GM18868 (cell line): ENCODE results near the gene CFAP73.

Experiments
- ATAC-seq: cut with Tn5 transposase; IDR thresholded peaks from one replicate; pipeline ENCODE4 v1.9.1; 2021; ENCODE audit warnings: mild to moderate bottlenecking, moderate library complexity; ENCODE audit not compliant: unreplicated experiment

CFAP73 gene

GRCh38 chr12:113119980-113120669, 29.4 kb upstream of the CFAP73 start:
- ATAC-seq = no peak

DNA sequence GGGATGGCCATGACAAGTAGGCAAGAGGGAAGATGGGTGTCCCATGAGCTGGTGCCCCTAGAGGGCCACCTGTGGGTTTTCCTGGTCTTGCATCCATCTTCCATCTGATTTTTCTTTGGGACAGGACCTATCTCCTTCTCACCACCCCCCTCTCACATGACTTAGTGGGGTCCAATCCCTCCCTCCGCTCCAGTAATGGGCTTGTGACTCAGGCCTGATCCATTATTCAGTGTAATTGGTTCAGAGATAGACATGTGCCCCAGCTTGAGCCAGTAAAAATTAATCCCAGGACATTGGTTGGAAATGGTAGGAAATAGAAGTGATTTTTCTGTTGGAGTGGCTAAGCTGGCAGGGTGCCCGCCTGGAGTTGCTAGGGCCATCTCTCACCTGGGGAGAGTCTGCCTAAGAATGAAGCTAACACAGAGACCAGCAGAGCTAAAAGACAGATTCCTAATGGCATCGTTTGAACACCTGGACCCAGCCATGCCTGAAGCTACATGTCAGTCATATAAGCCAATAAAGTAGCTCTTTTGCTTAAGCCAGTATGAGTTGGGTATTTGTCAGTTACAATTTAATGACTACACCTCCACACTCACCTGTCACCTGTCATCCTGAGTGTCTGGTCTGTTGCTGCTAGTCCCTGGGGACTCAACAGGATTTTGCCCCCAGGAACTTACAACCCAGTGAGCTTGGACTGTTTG, 28.7 kb upstream of the CFAP73 start:
- no peak for ATAC-seq

DNA sequence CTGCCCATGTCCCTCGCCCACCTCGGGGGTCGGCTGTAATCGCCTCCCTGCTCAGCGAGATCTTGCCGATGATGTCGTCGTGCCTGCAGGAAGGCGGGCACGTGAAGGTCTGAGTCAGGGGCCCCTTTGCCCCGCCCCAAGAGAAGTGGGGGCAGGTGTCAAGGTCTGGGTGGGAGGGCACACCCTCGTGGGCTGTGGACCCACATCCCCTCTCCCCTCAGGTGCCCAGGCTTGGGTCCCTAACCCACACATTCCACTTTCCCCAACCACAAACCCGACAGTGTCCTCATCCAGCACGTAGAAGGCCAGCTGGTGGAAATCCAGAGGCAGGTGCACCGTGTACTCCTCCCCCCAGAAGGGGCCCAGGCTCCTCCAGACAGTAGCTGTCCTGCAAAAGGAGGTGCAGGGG, 21.7 kb upstream of the CFAP73 start:
- no peak for ATAC-seq

- ATAC-seq = no peak
These were observed 20.5 kb upstream of the CFAP73 start for GRCh38 chr12:113128802-113129663.

DNA sequence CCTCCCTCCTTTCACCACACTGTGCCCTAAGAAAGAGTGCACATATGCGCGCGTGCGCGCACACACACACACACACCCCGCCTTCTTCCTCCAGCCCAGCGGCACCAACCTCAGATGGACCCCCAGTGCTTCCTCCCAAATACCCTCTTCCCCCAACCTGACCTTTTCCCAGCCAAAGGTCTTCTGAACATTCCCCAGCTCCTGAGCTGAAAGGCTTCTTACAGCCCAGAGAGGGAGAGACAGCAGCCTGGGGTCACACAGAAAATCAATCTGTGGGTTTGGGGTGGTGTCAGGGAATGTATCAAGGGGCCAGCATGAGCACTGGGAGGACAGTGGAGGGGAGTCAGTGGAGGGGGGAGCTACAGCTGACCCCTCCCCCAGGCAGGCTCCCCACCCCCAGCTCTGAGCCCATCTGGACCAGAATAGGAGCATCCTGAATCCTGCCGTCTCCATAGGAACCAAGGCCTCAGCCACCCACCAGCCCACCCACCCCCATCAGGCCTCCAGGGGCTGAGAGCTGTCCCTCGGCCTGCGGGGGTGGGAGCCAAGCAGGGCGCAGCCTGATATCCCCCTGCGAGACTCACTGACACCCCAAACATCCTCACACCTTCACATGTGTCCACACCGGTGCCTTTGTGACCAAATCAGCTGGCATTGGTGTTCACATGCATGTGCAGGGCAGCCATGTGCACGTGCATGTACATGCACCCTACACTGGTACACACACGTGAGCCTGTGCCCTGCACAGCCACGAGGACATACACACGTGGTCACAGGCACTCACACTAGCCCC, 19.7 kb upstream of the CFAP73 start:
- no peak for ATAC-seq

GRCh38 chr12:113130457-113131135, 18.9 kb upstream of the CFAP73 start:
- ATAC-seq = no peak

- ATAC-seq = no peak
These were observed 18.0 kb upstream of the CFAP73 start for GRCh38 chr12:113131556-113131955.

- ATAC-seq = no peak
These were observed 16.5 kb upstream of the CFAP73 start for GRCh38 chr12:113133036-113133435.

- ATAC-seq = no peak
These were observed 15.9 kb upstream of the CFAP73 start for GRCh38 chr12:113133666-113134065.

- no peak for ATAC-seq
These were observed 15.5 kb upstream of the CFAP73 start for GRCh38 chr12:113134071-113134470.

- ATAC-seq = no peak
These were observed 15.0 kb upstream of the CFAP73 start for GRCh38 chr12:113134521-113134951.

DNA sequence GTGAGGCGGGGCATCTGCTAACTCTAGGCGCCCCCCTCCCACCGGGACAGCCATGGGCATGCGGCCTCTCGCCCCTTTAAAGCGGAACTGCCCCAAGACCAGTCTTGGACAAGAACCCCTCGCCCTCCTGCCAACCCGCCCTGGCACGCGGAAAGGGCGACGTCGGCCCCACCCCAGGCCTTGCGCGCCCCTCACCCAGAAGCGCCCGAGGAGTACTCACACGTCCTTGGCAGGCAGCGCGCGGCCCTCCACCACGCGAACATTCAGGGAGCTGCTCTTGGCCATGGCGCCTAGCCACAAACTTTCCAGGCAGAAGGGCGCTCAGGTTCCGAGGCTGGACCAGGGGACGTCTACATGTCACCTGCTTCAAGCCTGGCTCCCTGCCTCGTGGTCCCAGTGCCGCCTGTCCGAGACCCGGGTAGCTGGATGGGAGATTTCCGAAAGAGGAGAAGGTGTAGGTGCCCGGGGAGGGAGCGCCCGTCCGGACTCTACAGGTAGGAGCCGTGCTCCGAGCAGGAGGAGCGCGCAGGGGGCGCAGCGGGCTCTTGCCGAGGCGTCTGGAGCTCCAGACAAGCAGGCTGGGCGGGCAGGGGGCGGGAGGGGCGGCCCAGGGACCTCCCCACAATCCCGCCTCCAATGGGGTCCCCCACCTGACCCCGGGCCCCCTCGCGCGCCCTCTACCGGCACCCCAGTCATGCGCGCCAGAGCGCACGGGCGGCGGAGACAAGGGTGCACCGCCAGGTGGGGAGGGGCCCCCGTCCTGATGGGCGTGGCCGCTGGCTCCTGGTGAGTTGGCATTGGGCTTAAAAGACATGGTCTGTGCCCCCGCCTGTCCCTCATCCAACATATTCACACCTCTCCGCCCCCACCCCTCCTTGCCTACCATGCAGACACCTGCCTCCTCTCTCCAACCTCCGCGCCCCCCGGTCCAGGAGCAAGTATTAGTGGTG, 14.1 kb upstream of the CFAP73 start, which contains the start of gene RASAL1:
RASAL1 (minus strand) TSS at position 584 of the 950 bp plus-strand sequence; CDS start at position 285, 299 bp downstream.
- peak; percentile 63 for ATAC-seq

- peak; percentile 27 for ATAC-seq
These were observed 13.2 kb upstream of the CFAP73 start for GRCh38 chr12:113136128-113136989.

DNA sequence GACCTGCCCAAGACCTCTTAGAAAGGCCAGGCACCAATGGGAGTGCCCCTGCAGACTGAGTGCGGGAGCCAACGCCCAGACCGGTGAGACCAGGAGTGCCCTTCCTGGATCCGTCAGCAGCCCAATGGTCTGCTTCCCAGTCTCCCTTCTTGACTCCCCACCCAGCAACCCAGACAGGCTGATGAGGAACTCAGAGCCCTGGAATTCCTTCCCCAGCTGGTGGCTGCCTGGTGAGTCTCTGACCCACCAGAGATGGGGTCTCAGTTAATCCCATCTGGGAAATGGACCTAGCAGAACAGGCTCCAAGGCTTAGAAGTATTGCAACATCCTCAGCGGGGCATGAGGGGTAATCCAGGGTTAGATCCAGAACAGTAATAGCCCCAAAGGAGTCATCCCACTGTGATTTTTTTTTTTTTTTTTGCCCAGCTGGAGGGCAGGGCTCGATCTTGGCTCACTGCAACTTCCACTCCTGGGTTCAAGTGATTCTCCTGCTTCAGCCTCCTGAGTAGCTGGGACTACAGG, 12.5 kb upstream of the CFAP73 start:
- no peak for ATAC-seq

DNA sequence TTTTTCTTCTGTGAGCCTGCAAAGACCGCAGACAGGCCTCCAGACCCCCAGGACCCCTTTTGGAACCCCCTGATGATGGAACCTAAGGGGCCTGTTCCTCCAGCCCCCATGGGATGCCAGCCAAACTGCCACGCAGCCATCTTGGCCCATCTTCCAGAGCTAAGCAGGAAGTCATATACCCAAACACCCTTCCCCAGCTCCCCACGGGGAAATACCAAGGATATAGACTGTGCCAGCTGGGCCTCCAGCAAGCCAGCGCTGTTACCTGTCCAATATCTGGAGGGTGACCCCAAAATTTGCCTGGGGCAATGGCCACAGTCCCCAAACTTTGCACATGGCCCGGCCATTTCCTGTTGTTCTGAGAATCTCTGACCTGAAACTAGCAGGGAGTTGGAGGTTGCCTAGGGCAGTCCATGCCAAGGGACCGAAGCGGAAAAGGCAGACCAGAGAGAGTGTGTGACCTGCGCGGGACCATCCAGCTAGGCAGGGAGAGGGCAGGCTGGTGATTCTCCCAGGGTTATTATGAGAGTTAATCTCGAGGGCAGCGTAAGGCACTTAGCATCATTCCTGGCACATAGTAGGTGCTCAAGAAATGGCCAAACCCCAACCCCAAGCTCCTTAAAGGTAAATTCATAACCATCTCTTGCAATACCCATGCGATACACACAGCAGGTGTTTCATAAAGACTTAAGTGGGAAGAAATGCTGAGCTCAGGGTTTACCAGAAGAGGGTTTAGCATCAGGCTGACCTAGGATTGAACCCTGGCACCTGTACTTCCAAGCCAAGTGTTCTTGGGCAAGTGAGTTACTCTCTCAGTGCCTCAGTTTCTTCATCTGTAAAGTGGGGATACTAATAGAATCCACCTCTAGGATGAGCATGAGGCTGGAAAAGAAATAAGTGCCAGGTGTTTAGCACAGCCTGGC, 11.4 kb upstream of the CFAP73 start:
- no peak for ATAC-seq

GRCh38 chr12:113138826-113139225, 10.7 kb upstream of the CFAP73 start:
- no peak for ATAC-seq

DNA sequence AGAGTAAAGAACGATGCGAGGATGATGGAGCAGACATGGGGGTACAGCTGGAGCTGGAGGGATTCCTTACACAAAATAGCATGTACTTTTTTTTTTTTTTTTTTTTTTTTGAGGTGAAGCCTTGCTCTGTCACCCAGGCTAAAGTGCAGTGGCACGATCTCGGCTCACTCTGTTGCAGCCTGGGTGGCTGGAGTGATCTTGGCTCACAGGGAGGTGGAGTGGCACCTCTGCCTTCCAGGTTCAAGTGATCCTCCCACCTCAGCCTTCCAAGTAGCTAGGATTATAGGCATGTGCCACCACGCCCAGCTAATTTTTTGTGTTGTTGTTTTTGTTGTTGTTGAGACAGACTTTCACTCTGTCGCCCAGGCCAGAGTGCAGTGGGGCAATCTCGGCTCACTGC, 8.8 kb upstream of the CFAP73 start:
- no peak for ATAC-seq
